GM12875 (cell line): ENCODE data around the gene WWTR1.

Experiments
- H3K4me3 ChIP-seq: one replicate; pipeline ENCODE4 v1.5.1; 2011; ENCODE audit warnings: low read depth, low read length, control low read depth
- CTCF ChIP-seq: IDR thresholded peaks from 2 replicates; pipeline ENCODE4 v1.5.1; 2011; ENCODE audit warnings: low read depth, mild to moderate bottlenecking, control low read depth, inconsistent platforms, low read length, moderate library complexity, borderline replicate concordance; ENCODE audit not compliant: insufficient read depth

Gene WWTR1

GRCh38 chr3:149579838-149580542 is 77.8 kb downstream of the WWTR1 start:
- no peak overlapping the region for H3K4me3 ChIP-seq

GRCh38 chr3:149579161-149579560 is 78.7 kb downstream of the WWTR1 start:
- H3K4me3 ChIP-seq, result no peak overlapping the region
- TF ChIP-seq CTCF, result no peak

More at GRCh38 chr3:149579838-149580542, 77.8 kb downstream of the WWTR1 start:
- TF ChIP-seq CTCF, result no peak

- TF ChIP-seq CTCF, result no peak
- no peak overlapping the region for H3K4me3 ChIP-seq
These were observed 80.0 kb downstream of the WWTR1 start for GRCh38 chr3:149577801-149578200.

GRCh38 chr3:149575961-149576564 is 81.8 kb downstream of the WWTR1 start:
- no peak overlapping the region for H3K4me3 ChIP-seq
- TF ChIP-seq CTCF, result no peak

GRCh38 chr3:149575213-149575960 is 82.4 kb downstream of the WWTR1 start:
- no peak for TF ChIP-seq CTCF
- H3K4me3 ChIP-seq, result no peak overlapping the region

GRCh38 chr3:149572796-149573414 is 84.9 kb downstream of the WWTR1 start:
- no peak for TF ChIP-seq CTCF
- no peak overlapping the region for H3K4me3 ChIP-seq
